Breast epithelium (tissue), 4 donors: Measurements from ENCODE around the gene HIGD1A. TPM values are rescaled to one million over a fixed set of nuclear protein-coding genes. Genes with fewer than 3 reads are reported as not detected.

Experiments used
- DNase-seq, 2 donors: peaks; one replicate each; pipeline ENCODE4 v3.0.0-alpha.2; 2019; ENCODE audit warnings: low spot score in 2 of 2
- H3K27ac ChIP-seq, 2 donors: fragments of 200-600 bp; sonication (generic) in 1 of 2; one replicate each; pipeline ENCODE4 v1.5.1; 2016 to 2019; ENCODE audit warnings: mild to moderate bottlenecking in 1 of 2
- H3K27me3 ChIP-seq, 2 donors: fragments of 200-600 bp; sonication (generic) in 1 of 2; one replicate each; pipeline versions ENCODE4 v1.5.1 to v1.6.0; 2017 to 2019; ENCODE audit warnings: control low read depth in 1 of 2, mild to moderate bottlenecking in 1 of 2
- H3K36me3 ChIP-seq: fragments of 200-600 bp; one replicate; pipeline ENCODE4 v1.5.1; 2019
- H3K4me1 ChIP-seq, 2 donors: fragments of 200-600 bp; sonication (generic); one replicate each; pipeline ENCODE4 v1.5.1; 2016 to 2019; ENCODE audit warnings: control low read depth in 1 of 2
- H3K4me3 ChIP-seq, 3 donors: fragments of 200-600 bp; sonication (generic); 1 replicate in 2 of 3; 2 replicates in 1 of 3; pipeline ENCODE4 v1.5.1; 2016 to 2019; ENCODE audit warnings: mild to moderate bottlenecking in 3 of 3, moderate library complexity in 2 of 3
- H3K9me3 ChIP-seq, 2 donors: fragments of 200-600 bp; sonication (generic) in 1 of 2; one replicate each; pipeline ENCODE4 v1.5.1; 2016 to 2019; ENCODE audit warnings: control low read depth in 1 of 2
- CTCF ChIP-seq, 3 donors: fragments of 450-650 bp; IDR thresholded peaks; one replicate each; pipeline ENCODE4 v1.5.1; 2016 to 2017; ENCODE audit warnings: antibody characterized with exemption in 3 of 3, mild to moderate bottlenecking in 3 of 3, moderate library complexity in 3 of 3
- POLR2A ChIP-seq: fragments of 450-650 bp; IDR thresholded peaks from one replicate; pipeline ENCODE4 v1.6.1; 2016; ENCODE audit warnings: antibody characterized with exemption, mild to moderate bottlenecking, moderate library complexity
- POLR2AphosphoS5 ChIP-seq, 3 donors: sonication (generic); formaldehyde crosslinking; IDR thresholded peaks; one replicate each; pipeline ENCODE4 v1.6.1; 2017; ENCODE audit warnings: antibody characterized with exemption in 3 of 3
- intact Hi-C: fragments of 100-400 bp; cut with DNase I; formaldehyde crosslinking; loops from one replicate; pipeline ENCODE4 v1.15.1; 2023; ENCODE audit warnings: low total_unique reads
- total RNA-seq, 3 donors: library from RNA; depleted of rRNA; stranded (reverse); fragments of >200 nt; gene quantifications; one replicate each; pipeline ENCODE4 v1.1.0, GENCODE V29; 2016

Gene HIGD1A
- total RNA-seq, 3 donors from 2014 or later: 131 to 185 (median 148) TPM

GRCh38 chr3:42743204-42743995 is 60.9 kb downstream of the HIGD1A start:
- DNase-seq: peak in 1 of 2 donors; percentile 12
- H3K4me3 ChIP-seq: no peak overlapping the region
- intact Hi-C loops: no loop called here
- no peaks in the 10 kb centered on the region for H3K4me1 ChIP-seq
- H3K9me3 ChIP-seq: no peaks in the 10 kb centered on the region
- H3K27ac ChIP-seq: peak overlapping the region; percentile 29 to 36
- H3K27me3 ChIP-seq: no peaks in the 10 kb centered on the region
- H3K36me3 ChIP-seq: no peaks in the 10 kb centered on the region
- TF ChIP-seq POLR2A (no peak), CTCF (IDR thresholded peaks at IDR 0.05) (no peak), POLR2AphosphoS5 (IDR thresholded peaks at IDR 0.05) (no peak)

- DNase-seq: peak in 1 of 2 donors; percentile 11
These were observed 61.6 kb downstream of the HIGD1A start for GRCh38 chr3:42742688-42743087.

GRCh38 chr3:42742259-42742658 is 62.0 kb downstream of the HIGD1A start:
- TF ChIP-seq POLR2AphosphoS5 (IDR thresholded peaks at IDR 0.05) (no peak), CTCF (IDR thresholded peaks at IDR 0.05) (no peak), POLR2A (no peak)
- H3K27ac ChIP-seq: no peak overlapping the region

More at GRCh38 chr3:42742688-42743087, 61.6 kb downstream of the HIGD1A start:
- H3K27ac ChIP-seq: no peak overlapping the region
- no peaks in the 10 kb centered on the region for H3K27me3 ChIP-seq
- no peak overlapping the region for H3K4me3 ChIP-seq
- no peaks in the 10 kb centered on the region for H3K9me3 ChIP-seq
- H3K4me1 ChIP-seq: no peaks in the 10 kb centered on the region
- no peak for TF ChIP-seq POLR2AphosphoS5 (IDR thresholded peaks at IDR 0.05)
- TF ChIP-seq POLR2A: no peak
- no peak for TF ChIP-seq CTCF (IDR thresholded peaks at IDR 0.05)
- H3K36me3 ChIP-seq: no peaks in the 10 kb centered on the region
- intact Hi-C loops: no loop called here

GRCh38 chr3:42741796-42742195 is 62.5 kb downstream of the HIGD1A start:
- Histone ChIP-seq H3K27ac (no peak overlapping the region), H3K36me3 (no peaks in the 10 kb centered on the region), H3K4me3 (no peak overlapping the region), H3K9me3 (no peaks in the 10 kb centered on the region), H3K4me1 (no peaks in the 10 kb centered on the region), H3K27me3 (no peaks in the 10 kb centered on the region)
- intact Hi-C loops: no loop called here
- no peak for TF ChIP-seq POLR2A
- TF ChIP-seq POLR2AphosphoS5 (IDR thresholded peaks at IDR 0.05): no peak
- no peak for TF ChIP-seq CTCF (IDR thresholded peaks at IDR 0.05)
- peak in 1 of 2 donors; percentile 10 for DNase-seq

More at GRCh38 chr3:42742259-42742658, 62.0 kb downstream of the HIGD1A start:
- DNase-seq: peak in 1 of 2 donors; percentile 4
- H3K36me3 ChIP-seq: no peaks in the 10 kb centered on the region
- intact Hi-C loops: no loop called here
- no peak overlapping the region for H3K4me3 ChIP-seq
- no peaks in the 10 kb centered on the region for H3K4me1 ChIP-seq
- H3K27me3 ChIP-seq: no peaks in the 10 kb centered on the region
- H3K9me3 ChIP-seq: no peaks in the 10 kb centered on the region

- intact Hi-C loops: no loop called here
- peak in 1 of 2 donors; percentile 17 for DNase-seq
- Histone ChIP-seq H3K4me3 (no peak overlapping the region), H3K27me3 (no peaks in the 10 kb centered on the region), H3K9me3 (no peaks in the 10 kb centered on the region), H3K36me3 (no peaks in the 10 kb centered on the region), H3K27ac (no peak overlapping the region), H3K4me1 (no peaks in the 10 kb centered on the region)
- TF ChIP-seq POLR2AphosphoS5 (IDR thresholded peaks at IDR 0.05): no peak
These were observed 64.7 kb downstream of the HIGD1A start for GRCh38 chr3:42739401-42740158.
